IPS DF 4.7 (cell line): ENCODE measurements around the gene KDM1A.

Experiments used
- DNase-seq: peaks from one replicate; pipeline ENCODE4 v3.0.0-alpha.2; 2013; ENCODE audit warnings: low spot score; ENCODE audit errors: extremely low read depth

The KDM1A gene

GRCh38 chr1:23108918-23109533 is 89.8 kb downstream of the KDM1A start:
- DNase-seq: no peak

- DNase-seq: no peak
Observed at GRCh38 chr1:23110391-23110790, 91.1 kb downstream of the KDM1A start.

- DNase-seq: no peak
Observed at GRCh38 chr1:23111600-23112535, 92.6 kb downstream of the KDM1A start.

- DNase-seq: no peak
Observed at GRCh38 chr1:23114424-23115079, 95.3 kb downstream of the KDM1A start.

GRCh38 chr1:23116216-23116836 is 97.1 kb downstream of the KDM1A start:
- no peak for DNase-seq

- no peak for DNase-seq
Observed at GRCh38 chr1:23116921-23117699, 97.8 kb downstream of the KDM1A start.

- DNase-seq: no peak
Observed at GRCh38 chr1:23118407-23118806, 99.1 kb downstream of the KDM1A start.

- DNase-seq: no peak
Observed at GRCh38 chr1:23118957-23119792, 99.9 kb downstream of the KDM1A start.

GRCh38 chr1:23120383-23120782 is 101.1 kb downstream of the KDM1A start:
- no peak for DNase-seq

GRCh38 chr1:23122023-23122748 is 102.9 kb downstream of the KDM1A start:
- no peak for DNase-seq

GRCh38 chr1:23122796-23123195 is 103.5 kb downstream of the KDM1A start:
- no peak for DNase-seq

- no peak for DNase-seq
Observed at GRCh38 chr1:23123528-23123927, 104.3 kb downstream of the KDM1A start.

- DNase-seq: no peak
Observed at GRCh38 chr1:23124259-23125026, 105.2 kb downstream of the KDM1A start.

GRCh38 chr1:23125489-23125888 is 106.2 kb downstream of the KDM1A start:
- no peak for DNase-seq

- no peak for DNase-seq
Observed at GRCh38 chr1:23126200-23126599, 106.9 kb downstream of the KDM1A start.

GRCh38 chr1:23126801-23127200 is 107.5 kb downstream of the KDM1A start:
- DNase-seq: no peak

GRCh38 chr1:23129846-23130245 is 110.6 kb downstream of the KDM1A start:
- no peak for DNase-seq

- no peak for DNase-seq
Observed at GRCh38 chr1:23132033-23132432, 112.8 kb downstream of the KDM1A start.
